Endodermal cell (in vitro differentiated cells): ENCODE data around the gene SLC26A2. TPM values are rescaled to one million over a fixed set of nuclear protein-coding genes. Genes with fewer than 3 reads are reported as not detected.

Source experiments
- DNase-seq: peaks from one replicate; pipeline ENCODE4 v3.0.0-alpha.2; 2017
- H3K27ac ChIP-seq: 2 replicates; pipeline ENCODE4 v1.5.1; 2013; ENCODE audit warnings: mild to moderate bottlenecking, low read depth, low read length, moderate library complexity
- H3K27me3 ChIP-seq: 2 replicates; pipeline ENCODE4 v1.6.1; 2013; ENCODE audit warnings: mild to moderate bottlenecking, low read length, moderate library complexity; ENCODE audit not compliant: insufficient read depth, control insufficient read depth, poor library complexity, severe bottlenecking
- H3K36me3 ChIP-seq: 2 replicates; pipeline ENCODE4 v1.7.0; 2013; ENCODE audit warnings: mild to moderate bottlenecking, low read length, moderate library complexity; ENCODE audit not compliant: control insufficient read depth, insufficient read depth
- H3K4me1 ChIP-seq: one replicate; pipeline ENCODE4 v1.7.0; 2013; ENCODE audit warnings: low read length; ENCODE audit not compliant: control insufficient read depth, insufficient read depth
- H3K4me3 ChIP-seq: 2 replicates; pipeline ENCODE4 v1.5.1; 2013; ENCODE audit warnings: mild to moderate bottlenecking, low read length, moderate library complexity
- H3K9ac ChIP-seq: 2 replicates; pipeline ENCODE4 v1.6.1; 2013; ENCODE audit warnings: mild to moderate bottlenecking, low read length, moderate library complexity; ENCODE audit not compliant: poor library complexity, severe bottlenecking; ENCODE audit errors: extremely low read depth
- H3K9me3 ChIP-seq: 2 replicates; pipeline ENCODE4 v1.6.1; 2013; ENCODE audit warnings: mild to moderate bottlenecking, low read length, moderate library complexity; ENCODE audit not compliant: control insufficient read depth
- H3K27ac Mint-ChIP-seq: 2 replicates; pipeline ENCODE4 v1.8.0; 2020; ENCODE audit warnings: mixed read lengths
- H3K27me3 Mint-ChIP-seq: 2 replicates; pipeline ENCODE4 v1.8.0; 2021; ENCODE audit warnings: mild to moderate bottlenecking, mixed read lengths; ENCODE audit not compliant: insufficient read depth
- H3K36me3 Mint-ChIP-seq: 2 replicates; pipeline ENCODE4 v1.8.0; 2020; ENCODE audit warnings: low read depth, mixed read lengths
- H3K4me1 Mint-ChIP-seq: 2 replicates; pipeline ENCODE4 v1.8.0; 2020; ENCODE audit warnings: mixed read lengths
- H3K4me3 Mint-ChIP-seq: 2 replicates; pipeline ENCODE4 v1.8.0; 2020; ENCODE audit warnings: mild to moderate bottlenecking, moderate library complexity, mixed read lengths
- H3K9me3 Mint-ChIP-seq: 2 replicates; pipeline ENCODE4 v1.8.0; 2020; ENCODE audit warnings: mild to moderate bottlenecking, mixed read lengths
- WGBS, 2 experiments: methylation state at CpG; one replicate each; pipeline versions ENCODE4 v1.1.5 to v1.1.7; 2013; ENCODE audit warnings: missing lambda C conversion rate in 2 of 2, mixed read lengths in 1 of 2; ENCODE audit not compliant: insufficient coverage in 1 of 2, insufficient read length in 1 of 2; 5-methylcytosine and 5-hydroxymethylcytosine counted together
- total RNA-seq, 2 donors: library from RNA; stranded (reverse); fragmentation: NEBNext Ultra II Directional in 1 of 2; extraction: Animal tissue kit (Norgen Biotek cat#: 25700) in 1 of 2; gene quantifications; 2 replicates in 1 of 2; 3 replicates in 1 of 2; pipeline ENCODE4 v1.2.1, GENCODE V29; 2021
- TF ChIP-seq, protein P1 (sequence below): fragments of 200-600 bp; sonication (generic); conservative IDR thresholded peaks from 2 replicates; pipeline ENCODE4 v1.5.0; 2021; ENCODE audit warnings: antibody characterized with exemption, mild to moderate bottlenecking

The SLC26A2 gene
- total RNA-seq, 2 donors from 2014 or later, result 22.3 to 23.9 TPM

DNA sequence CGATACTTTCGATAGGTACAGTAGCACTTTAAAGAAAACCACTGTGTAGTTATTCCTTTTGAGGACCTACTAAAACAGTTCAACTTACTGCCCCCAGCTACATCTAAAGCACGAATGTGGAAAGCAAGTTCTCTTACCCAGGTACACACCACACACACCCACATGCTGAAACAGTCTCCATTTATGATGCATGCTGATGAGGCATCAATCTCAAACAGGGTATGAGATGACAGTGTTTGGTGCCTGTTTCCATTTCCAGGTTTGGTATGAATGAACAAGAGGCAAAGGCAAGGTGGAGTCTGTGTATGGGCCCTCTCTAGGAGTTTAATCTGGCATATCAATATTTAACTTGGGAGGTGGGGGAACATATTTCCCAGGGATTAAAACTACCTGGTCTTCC lies 53.9 kb downstream of the SLC26A2 start:
- Histone ChIP-seq H3K4me3 (no peak overlapping the region), H3K9me3 (peaks cover 26% of the 10 kb centered on the region), H3K4me1 (no peaks in the 10 kb centered on the region), H3K27me3 (no peaks in the 10 kb centered on the region), H3K27ac (no peak overlapping the region), H3K9ac (no peak overlapping the region), H3K36me3 (peaks cover 97% of the 10 kb centered on the region)
- Mint-ChIP-seq H3K27me3 (no peaks in the 10 kb centered on the region), H3K27ac (no peak overlapping the region), H3K4me1 (no peaks in the 10 kb centered on the region), H3K9me3 (peaks cover 26% of the 10 kb centered on the region), H3K4me3 (no peak overlapping the region), H3K36me3 (peaks cover 83% of the 10 kb centered on the region)
- DNase-seq, result no peak
- TF ChIP-seq, protein P1, sequence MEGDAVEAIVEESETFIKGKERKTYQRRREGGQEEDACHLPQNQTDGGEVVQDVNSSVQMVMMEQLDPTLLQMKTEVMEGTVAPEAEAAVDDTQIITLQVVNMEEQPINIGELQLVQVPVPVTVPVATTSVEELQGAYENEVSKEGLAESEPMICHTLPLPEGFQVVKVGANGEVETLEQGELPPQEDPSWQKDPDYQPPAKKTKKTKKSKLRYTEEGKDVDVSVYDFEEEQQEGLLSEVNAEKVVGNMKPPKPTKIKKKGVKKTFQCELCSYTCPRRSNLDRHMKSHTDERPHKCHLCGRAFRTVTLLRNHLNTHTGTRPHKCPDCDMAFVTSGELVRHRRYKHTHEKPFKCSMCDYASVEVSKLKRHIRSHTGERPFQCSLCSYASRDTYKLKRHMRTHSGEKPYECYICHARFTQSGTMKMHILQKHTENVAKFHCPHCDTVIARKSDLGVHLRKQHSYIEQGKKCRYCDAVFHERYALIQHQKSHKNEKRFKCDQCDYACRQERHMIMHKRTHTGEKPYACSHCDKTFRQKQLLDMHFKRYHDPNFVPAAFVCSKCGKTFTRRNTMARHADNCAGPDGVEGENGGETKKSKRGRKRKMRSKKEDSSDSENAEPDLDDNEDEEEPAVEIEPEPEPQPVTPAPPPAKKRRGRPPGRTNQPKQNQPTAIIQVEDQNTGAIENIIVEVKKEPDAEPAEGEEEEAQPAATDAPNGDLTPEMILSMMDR, result no peak
- WGBS, 2 experiments, result 100% methylated on average over 2 to 3 of the region's 3 CpGs

GRCh38 chr5:150015415-150015814 lies 54.9 kb downstream of the SLC26A2 start:
- H3K4me3 Mint-ChIP-seq, result no peak overlapping the region
- Histone ChIP-seq H3K4me1 (no peaks in the 10 kb centered on the region), H3K9ac (no peak overlapping the region), H3K27ac (no peak overlapping the region), H3K27me3 (no peaks in the 10 kb centered on the region), H3K9me3 (peaks cover 26% of the 10 kb centered on the region), H3K4me3 (peak overlapping the region; percentile 39), H3K36me3 (peaks cover 97% of the 10 kb centered on the region)
- no peak overlapping the region for H3K27ac Mint-ChIP-seq
- TF ChIP-seq, protein P1, result no peak
- no peak for DNase-seq
- 97 to 100% methylated on average over 2 to 3 of the region's 3 CpGs for WGBS, 2 experiments
- peaks cover 26% of the 10 kb centered on the region for H3K9me3 Mint-ChIP-seq
- no peaks in the 10 kb centered on the region for H3K4me1 Mint-ChIP-seq
- peaks cover 83% of the 10 kb centered on the region for H3K36me3 Mint-ChIP-seq
- H3K27me3 Mint-ChIP-seq, result no peaks in the 10 kb centered on the region

GRCh38 chr5:150016537-150016936 lies 56.0 kb downstream of the SLC26A2 start:
- peaks cover 82% of the 10 kb centered on the region for H3K36me3 Mint-ChIP-seq
- H3K36me3 ChIP-seq, result peaks cover 98% of the 10 kb centered on the region

More at GRCh38 chr5:150016537-150016936, 56.0 kb downstream of the SLC26A2 start:
- no peak overlapping the region for H3K4me3 ChIP-seq
- no peaks in the 10 kb centered on the region for H3K27me3 Mint-ChIP-seq
- H3K9me3 Mint-ChIP-seq, result peaks cover 26% of the 10 kb centered on the region
- TF ChIP-seq, protein P1, result no peak
- H3K4me1 Mint-ChIP-seq, result peaks cover 5% of the 10 kb centered on the region
- no peaks in the 10 kb centered on the region for H3K27me3 ChIP-seq
- H3K27ac ChIP-seq, result no peak overlapping the region
- peaks cover 26% of the 10 kb centered on the region for H3K9me3 ChIP-seq
- H3K4me3 Mint-ChIP-seq, result no peak overlapping the region
- no peak for DNase-seq
- no peak overlapping the region for H3K9ac ChIP-seq
- no peaks in the 10 kb centered on the region for H3K4me1 ChIP-seq
- H3K27ac Mint-ChIP-seq, result no peak overlapping the region
